Measurements from ENCODE around the gene TRPC4AP. TPM values are rescaled to one million over a fixed set of nuclear protein-coding genes. Genes with fewer than 3 reads are reported as not detected.

TRPC4AP gene
- total and polyA plus RNA-seq, 8 donors, result 26.2 to 89.0 (median 52.4) TPM

DNA sequence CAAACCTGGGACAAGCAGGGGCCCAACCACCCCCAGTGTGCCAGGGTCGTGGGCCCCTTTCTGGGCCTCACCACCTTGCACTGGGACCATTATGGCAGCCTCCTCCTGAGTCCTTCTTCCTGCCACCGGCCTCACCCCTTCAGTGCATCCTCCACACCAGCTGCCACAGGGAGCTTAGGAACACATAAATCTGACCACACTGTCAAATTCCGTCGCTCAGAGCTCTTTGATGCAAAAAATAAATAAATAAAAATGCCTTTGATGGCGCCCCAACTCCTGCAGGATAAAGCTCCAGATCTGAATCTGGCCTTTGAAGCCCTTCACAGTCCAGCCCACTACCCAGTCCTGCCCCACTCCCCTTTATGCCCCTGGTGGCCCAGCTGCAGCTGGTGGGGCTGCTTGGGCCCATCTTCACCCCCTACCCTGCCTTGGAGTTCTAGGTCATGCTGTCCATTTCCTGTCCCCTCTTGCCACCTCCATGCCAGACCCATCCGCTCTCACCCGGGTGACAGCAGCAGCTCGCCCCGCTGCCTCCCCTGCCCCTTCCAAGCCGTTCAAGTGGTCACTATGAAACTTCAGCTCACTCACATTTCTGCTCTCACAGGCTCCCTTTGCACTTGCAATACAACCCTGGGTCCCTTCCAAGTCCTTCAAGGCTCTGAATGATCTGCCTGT is 120.9 kb downstream of the TRPC4AP start:
- Histone ChIP-seq H3K4me3 (no peak overlapping the region), H3K36me3 (no peaks in the 10 kb centered on the region), H3K9me3 (no peaks in the 10 kb centered on the region), H3K27me3 (no peaks in the 10 kb centered on the region), H3K4me1 (no peaks in the 10 kb centered on the region), H3K27ac (no peak overlapping the region)
- no peak for DNase-seq
- TF ChIP-seq POLR2AphosphoS5 (IDR thresholded peaks at IDR 0.05) (no peak), EP300 (IDR thresholded peaks at IDR 0.05) (no peak)
- intact Hi-C loops (cut with DNase I; ENCODE audit: low total_unique reads), result no loop called here
- WGBS, 5 donors, result 84 to 89% (median 85%) methylated on average over 10 of the region's 10 CpGs

GRCh38 chr20:34970846-34971560 is 121.6 kb downstream of the TRPC4AP start:
- 91 to 96% (median 91%) methylated on average over 8 to 9 of the region's 9 CpGs for WGBS, 5 donors
- no peak for TF ChIP-seq POLR2A (IDR thresholded peaks at IDR 0.05)
- intact Hi-C loops (cut with DNase I; ENCODE audit: low total_unique reads), result no loop called here
- no peak for DNase-seq
- no peak overlapping the region for H3K27ac ChIP-seq
- H3K9me3 ChIP-seq, result no peaks in the 10 kb centered on the region
- no peaks in the 10 kb centered on the region for H3K4me1 ChIP-seq
- H3K36me3 ChIP-seq, result no peaks in the 10 kb centered on the region
- no peak overlapping the region for H3K4me3 ChIP-seq
- H3K27me3 ChIP-seq, result no peaks in the 10 kb centered on the region

DNA sequence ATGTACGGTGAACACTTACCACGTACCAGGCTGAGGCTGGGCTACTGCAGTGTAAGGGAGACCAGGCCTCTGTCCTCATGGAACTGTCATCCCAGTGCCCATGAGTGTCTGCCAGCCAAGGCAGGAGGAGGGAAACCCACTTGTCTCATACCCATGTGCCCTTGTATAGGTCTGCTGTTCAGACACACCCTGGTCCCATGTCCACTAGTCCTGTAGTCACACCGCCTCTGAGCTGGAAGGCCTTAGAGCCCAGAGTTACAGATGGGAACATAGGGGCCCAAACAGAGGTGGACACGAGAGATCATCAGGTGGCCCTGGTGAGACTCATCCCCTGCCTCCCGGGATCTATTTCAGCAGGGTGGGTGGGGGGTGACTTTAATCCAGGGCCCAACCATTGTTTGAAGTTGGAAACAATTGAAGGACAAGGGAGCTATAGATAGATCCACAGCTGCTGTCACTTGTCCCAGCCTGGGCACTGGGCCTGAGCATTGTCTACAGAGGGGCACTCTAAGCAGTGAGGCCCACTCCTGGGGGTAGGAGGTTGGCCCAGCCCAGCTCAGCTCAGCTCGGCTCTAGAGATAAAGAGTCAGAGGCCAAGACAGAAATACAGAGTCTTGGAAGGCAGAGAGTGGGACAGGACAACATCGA is 122.3 kb downstream of the TRPC4AP start:
- no peaks in the 10 kb centered on the region for H3K36me3 ChIP-seq
- no peak for DNase-seq
- H3K4me1 ChIP-seq, result no peaks in the 10 kb centered on the region
- TF ChIP-seq POLR2AphosphoS5 (IDR thresholded peaks at IDR 0.05) (no peak), EP300 (IDR thresholded peaks at IDR 0.05) (no peak), POLR2A (IDR thresholded peaks at IDR 0.05) (no peak)
- TF ChIP-seq, protein P1, sequence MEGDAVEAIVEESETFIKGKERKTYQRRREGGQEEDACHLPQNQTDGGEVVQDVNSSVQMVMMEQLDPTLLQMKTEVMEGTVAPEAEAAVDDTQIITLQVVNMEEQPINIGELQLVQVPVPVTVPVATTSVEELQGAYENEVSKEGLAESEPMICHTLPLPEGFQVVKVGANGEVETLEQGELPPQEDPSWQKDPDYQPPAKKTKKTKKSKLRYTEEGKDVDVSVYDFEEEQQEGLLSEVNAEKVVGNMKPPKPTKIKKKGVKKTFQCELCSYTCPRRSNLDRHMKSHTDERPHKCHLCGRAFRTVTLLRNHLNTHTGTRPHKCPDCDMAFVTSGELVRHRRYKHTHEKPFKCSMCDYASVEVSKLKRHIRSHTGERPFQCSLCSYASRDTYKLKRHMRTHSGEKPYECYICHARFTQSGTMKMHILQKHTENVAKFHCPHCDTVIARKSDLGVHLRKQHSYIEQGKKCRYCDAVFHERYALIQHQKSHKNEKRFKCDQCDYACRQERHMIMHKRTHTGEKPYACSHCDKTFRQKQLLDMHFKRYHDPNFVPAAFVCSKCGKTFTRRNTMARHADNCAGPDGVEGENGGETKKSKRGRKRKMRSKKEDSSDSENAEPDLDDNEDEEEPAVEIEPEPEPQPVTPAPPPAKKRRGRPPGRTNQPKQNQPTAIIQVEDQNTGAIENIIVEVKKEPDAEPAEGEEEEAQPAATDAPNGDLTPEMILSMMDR (IDR thresholded peaks at IDR 0.05), result no peak
- H3K27ac ChIP-seq, result no peak overlapping the region
- WGBS, 5 donors, result 79 to 95% (median 91%) methylated on average over 4 to 7 of the region's 7 CpGs
- H3K4me3 ChIP-seq, result no peak overlapping the region
- H3K27me3 ChIP-seq, result no peaks in the 10 kb centered on the region
- H3K9me3 ChIP-seq, result no peaks in the 10 kb centered on the region
- intact Hi-C loops (cut with DNase I; ENCODE audit: low total_unique reads), result no loop called here

- H3K27ac ChIP-seq, result no peak overlapping the region
- no peak overlapping the region for H3K4me3 ChIP-seq
- no peaks in the 10 kb centered on the region for H3K4me1 ChIP-seq
- no peaks in the 10 kb centered on the region for H3K27me3 ChIP-seq
- WGBS, 5 donors, result 81 to 88% (median 84%) methylated on average over 7 of the region's 7 CpGs
- intact Hi-C loops (cut with DNase I; ENCODE audit: low total_unique reads), result no loop called here
- no peaks in the 10 kb centered on the region for H3K36me3 ChIP-seq
- DNase-seq, result no peak
- H3K9me3 ChIP-seq, result no peaks in the 10 kb centered on the region
- no peak for TF ChIP-seq EP300 (IDR thresholded peaks at IDR 0.05)
- no peak for TF ChIP-seq POLR2A (IDR thresholded peaks at IDR 0.05)
- TF ChIP-seq, protein P1 (IDR thresholded peaks at IDR 0.05), result no peak
- TF ChIP-seq POLR2AphosphoS5 (IDR thresholded peaks at IDR 0.05), result no peak
Measured at GRCh38 chr20:34968042-34968775, 124.4 kb downstream of the TRPC4AP start.

GRCh38 chr20:34967421-34967820 is 125.2 kb downstream of the TRPC4AP start:
- Histone ChIP-seq H3K4me1 (no peaks in the 10 kb centered on the region), H3K27ac (no peak overlapping the region), H3K4me3 (no peak overlapping the region), H3K36me3 (no peaks in the 10 kb centered on the region), H3K27me3 (no peaks in the 10 kb centered on the region), H3K9me3 (no peaks in the 10 kb centered on the region)
- WGBS, 5 donors, result 88 to 97% (median 90%) methylated on average over 3 to 5 of the region's 5 CpGs
- intact Hi-C loops (cut with DNase I; ENCODE audit: low total_unique reads), result no loop called here
- no peak for TF ChIP-seq POLR2A (IDR thresholded peaks at IDR 0.05)
- TF ChIP-seq, protein P1 (IDR thresholded peaks at IDR 0.05), result no peak
- no peak for TF ChIP-seq POLR2AphosphoS5 (IDR thresholded peaks at IDR 0.05)
- no peak for TF ChIP-seq EP300 (IDR thresholded peaks at IDR 0.05)
- no peak for DNase-seq
